GM23338 (cell line): ENCODE measurements around the gene HOMER1.

ENCODE experiments used
- CREB1 ChIP-seq: fragments of 250-450 bp; sonication (Bioruptor Pico); IDR thresholded peaks from 2 replicates; pipeline ENCODE4 v1.5.0; 2020; ENCODE audit warnings: low read depth, mild to moderate bottlenecking, moderate library complexity
- EZH2 ChIP-seq: fragments of 200-600 bp; sonication (generic); IDR thresholded peaks from one replicate; pipeline ENCODE4 v1.8.0; 2017; ENCODE audit warnings: antibody characterized with exemption, mild to moderate bottlenecking, low read depth; ENCODE audit not compliant: unreplicated experiment
- JUNB ChIP-seq: IDR thresholded peaks from one replicate; pipeline ENCODE4 v1.6.1; 2016; ENCODE audit warnings: antibody characterized with exemption; ENCODE audit not compliant: unreplicated experiment
- POLR2AphosphoS5 ChIP-seq: IDR thresholded peaks from 2 replicates; pipeline ENCODE4 v1.6.1; 2016; ENCODE audit warnings: antibody characterized with exemption, low read depth
- ZNF114 ChIP-seq: fragments of 250-450 bp; sonication (Bioruptor Pico); IDR thresholded peaks from 2 replicates; pipeline ENCODE4 v1.5.0; 2020; ENCODE audit warnings: mild to moderate bottlenecking, moderate library complexity
- TF ChIP-seq, protein P1 (sequence below), 2 experiments: fragments of 200-600 bp in 1 of 2; sonication (generic) in 1 of 2; conservative IDR thresholded peaks; 2 replicates each; pipeline versions ENCODE4 v1.5.1 to v1.6.1; 2016 to 2017; ENCODE audit warnings: antibody characterized with exemption in 2 of 2, low read depth in 2 of 2, mild to moderate bottlenecking in 2 of 2, moderate library complexity in 1 of 2
- TF ChIP-seq, protein P2 (sequence below): IDR thresholded peaks from 2 replicates; pipeline ENCODE4 v1.6.1; 2016; ENCODE audit warnings: antibody characterized with exemption
- TF ChIP-seq, protein P3 (sequence below): IDR thresholded peaks from one replicate; pipeline ENCODE4 v1.6.1; 2018; ENCODE audit warnings: antibody characterized with exemption; ENCODE audit not compliant: unreplicated experiment

DNA sequence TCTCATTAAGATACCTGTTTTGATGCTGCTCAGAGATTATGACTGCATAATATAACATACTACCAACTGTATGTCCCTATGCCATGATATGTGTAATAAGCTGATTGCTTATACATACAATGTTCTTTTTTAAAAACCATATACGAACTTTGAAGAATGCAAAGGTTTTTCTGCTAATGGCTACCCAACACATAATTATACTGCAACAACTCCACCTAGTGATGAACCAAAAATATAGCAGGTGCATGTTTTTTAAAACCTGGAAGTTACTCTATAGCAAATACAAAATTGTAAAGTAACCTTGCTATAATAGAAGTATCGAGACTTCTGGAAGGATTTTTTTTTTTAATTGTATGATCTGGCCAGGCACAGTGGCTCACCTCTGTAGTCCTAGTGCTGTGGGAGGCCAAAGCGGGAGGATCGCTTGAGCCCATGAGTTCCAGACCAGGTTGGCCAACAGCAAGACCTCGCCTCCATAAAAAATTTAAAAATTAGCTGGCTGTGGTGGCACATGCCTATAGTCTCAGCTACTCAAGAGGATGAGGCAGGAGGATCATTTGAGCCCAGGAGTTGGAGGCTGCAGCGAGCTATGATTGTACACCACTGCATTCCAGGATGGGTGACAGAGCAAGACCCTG lies 49.1 kb downstream of the HOMER1 start:
- TF ChIP-seq EZH2 (no peak), POLR2AphosphoS5 (no peak), CREB1 (no peak), JUNB (no peak), ZNF114 (no peak)
- TF ChIP-seq, protein P1, sequence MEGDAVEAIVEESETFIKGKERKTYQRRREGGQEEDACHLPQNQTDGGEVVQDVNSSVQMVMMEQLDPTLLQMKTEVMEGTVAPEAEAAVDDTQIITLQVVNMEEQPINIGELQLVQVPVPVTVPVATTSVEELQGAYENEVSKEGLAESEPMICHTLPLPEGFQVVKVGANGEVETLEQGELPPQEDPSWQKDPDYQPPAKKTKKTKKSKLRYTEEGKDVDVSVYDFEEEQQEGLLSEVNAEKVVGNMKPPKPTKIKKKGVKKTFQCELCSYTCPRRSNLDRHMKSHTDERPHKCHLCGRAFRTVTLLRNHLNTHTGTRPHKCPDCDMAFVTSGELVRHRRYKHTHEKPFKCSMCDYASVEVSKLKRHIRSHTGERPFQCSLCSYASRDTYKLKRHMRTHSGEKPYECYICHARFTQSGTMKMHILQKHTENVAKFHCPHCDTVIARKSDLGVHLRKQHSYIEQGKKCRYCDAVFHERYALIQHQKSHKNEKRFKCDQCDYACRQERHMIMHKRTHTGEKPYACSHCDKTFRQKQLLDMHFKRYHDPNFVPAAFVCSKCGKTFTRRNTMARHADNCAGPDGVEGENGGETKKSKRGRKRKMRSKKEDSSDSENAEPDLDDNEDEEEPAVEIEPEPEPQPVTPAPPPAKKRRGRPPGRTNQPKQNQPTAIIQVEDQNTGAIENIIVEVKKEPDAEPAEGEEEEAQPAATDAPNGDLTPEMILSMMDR (conservative IDR thresholded peaks at IDR 0.05; ENCODE audit: low read depth in 2 of 2), result peak; percentile 61 to 90
- TF ChIP-seq, protein P2, sequence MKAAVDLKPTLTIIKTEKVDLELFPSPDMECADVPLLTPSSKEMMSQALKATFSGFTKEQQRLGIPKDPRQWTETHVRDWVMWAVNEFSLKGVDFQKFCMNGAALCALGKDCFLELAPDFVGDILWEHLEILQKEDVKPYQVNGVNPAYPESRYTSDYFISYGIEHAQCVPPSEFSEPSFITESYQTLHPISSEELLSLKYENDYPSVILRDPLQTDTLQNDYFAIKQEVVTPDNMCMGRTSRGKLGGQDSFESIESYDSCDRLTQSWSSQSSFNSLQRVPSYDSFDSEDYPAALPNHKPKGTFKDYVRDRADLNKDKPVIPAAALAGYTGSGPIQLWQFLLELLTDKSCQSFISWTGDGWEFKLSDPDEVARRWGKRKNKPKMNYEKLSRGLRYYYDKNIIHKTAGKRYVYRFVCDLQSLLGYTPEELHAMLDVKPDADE, result no peak
- TF ChIP-seq, protein P3, sequence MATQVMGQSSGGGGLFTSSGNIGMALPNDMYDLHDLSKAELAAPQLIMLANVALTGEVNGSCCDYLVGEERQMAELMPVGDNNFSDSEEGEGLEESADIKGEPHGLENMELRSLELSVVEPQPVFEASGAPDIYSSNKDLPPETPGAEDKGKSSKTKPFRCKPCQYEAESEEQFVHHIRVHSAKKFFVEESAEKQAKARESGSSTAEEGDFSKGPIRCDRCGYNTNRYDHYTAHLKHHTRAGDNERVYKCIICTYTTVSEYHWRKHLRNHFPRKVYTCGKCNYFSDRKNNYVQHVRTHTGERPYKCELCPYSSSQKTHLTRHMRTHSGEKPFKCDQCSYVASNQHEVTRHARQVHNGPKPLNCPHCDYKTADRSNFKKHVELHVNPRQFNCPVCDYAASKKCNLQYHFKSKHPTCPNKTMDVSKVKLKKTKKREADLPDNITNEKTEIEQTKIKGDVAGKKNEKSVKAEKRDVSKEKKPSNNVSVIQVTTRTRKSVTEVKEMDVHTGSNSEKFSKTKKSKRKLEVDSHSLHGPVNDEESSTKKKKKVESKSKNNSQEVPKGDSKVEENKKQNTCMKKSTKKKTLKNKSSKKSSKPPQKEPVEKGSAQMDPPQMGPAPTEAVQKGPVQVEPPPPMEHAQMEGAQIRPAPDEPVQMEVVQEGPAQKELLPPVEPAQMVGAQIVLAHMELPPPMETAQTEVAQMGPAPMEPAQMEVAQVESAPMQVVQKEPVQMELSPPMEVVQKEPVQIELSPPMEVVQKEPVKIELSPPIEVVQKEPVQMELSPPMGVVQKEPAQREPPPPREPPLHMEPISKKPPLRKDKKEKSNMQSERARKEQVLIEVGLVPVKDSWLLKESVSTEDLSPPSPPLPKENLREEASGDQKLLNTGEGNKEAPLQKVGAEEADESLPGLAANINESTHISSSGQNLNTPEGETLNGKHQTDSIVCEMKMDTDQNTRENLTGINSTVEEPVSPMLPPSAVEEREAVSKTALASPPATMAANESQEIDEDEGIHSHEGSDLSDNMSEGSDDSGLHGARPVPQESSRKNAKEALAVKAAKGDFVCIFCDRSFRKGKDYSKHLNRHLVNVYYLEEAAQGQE, result no peak
